Activated CD4-positive, alpha-beta T cell treated with anti-CD3 and anti-CD28 coated beads, Interleukin-2, amount 50 U/mL, for 16 hours (primary cell): ENCODE results near the gene PLCL1.
A peak's percentile ranks its signal among the peaks of the same experiment; 100 is the strongest.

Experiments
- DNase-seq: peaks from one replicate; pipeline ENCODE4 v3.0.0-alpha.2; 2020

Gene PLCL1

GRCh38 chr2:197890168-197890567, 85.8 kb downstream of the PLCL1 start:
- no peak for DNase-seq

GRCh38 chr2:197891897-197892442, 87.6 kb downstream of the PLCL1 start:
- DNase-seq = no peak

GRCh38 chr2:197893403-197894177, 89.2 kb downstream of the PLCL1 start:
- DNase-seq = no peak

GRCh38 chr2:197894751-197895274, 90.4 kb downstream of the PLCL1 start:
- DNase-seq = no peak

- DNase-seq = no peak
Measured at GRCh38 chr2:197897960-197898678, 93.7 kb downstream of the PLCL1 start.

DNA sequence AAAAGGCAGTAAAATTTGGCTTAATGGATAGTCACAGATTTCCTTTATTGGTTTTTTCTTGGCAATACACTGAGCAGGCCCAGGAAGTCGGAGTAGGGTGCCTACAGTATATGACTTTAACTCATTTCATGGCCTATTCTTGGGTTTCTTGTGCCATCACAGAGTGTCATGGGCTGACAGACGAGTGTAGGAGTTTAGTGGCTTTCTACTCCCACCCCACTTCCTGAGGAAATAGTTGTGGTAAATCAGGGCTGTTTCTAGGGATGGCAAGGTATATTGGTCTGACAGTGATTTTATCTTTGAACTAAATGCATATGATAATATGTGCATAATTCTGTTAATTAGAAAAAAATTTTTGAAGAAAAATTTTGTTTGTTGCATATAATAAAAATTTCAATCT, 100.1 kb downstream of the PLCL1 start:
- peak; percentile 43 for DNase-seq

DNA sequence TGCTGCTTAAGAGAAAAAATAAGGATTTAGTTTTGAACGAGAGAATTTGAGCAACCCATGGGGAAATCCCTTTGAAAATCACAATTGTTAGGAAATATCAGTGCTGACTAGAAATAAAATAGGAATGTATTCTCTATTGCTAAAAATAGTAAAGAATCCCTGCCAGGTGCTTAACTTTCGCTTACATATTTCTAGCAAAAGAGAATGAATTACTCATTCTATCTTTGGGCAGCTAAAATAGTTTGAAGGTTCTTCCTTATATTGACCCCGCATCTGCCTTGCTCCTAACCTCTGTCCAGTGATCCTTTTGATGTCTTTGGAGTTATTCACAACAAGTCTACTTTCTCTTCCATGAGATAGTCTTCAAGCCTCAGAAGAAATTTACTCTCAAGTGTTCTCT, 103.8 kb downstream of the PLCL1 start:
- no peak for DNase-seq

- DNase-seq = no peak
Measured at GRCh38 chr2:197908990-197909776, 104.8 kb downstream of the PLCL1 start.

- DNase-seq = no peak
Measured at GRCh38 chr2:197911667-197912066, 107.3 kb downstream of the PLCL1 start.

GRCh38 chr2:197913084-197913483, 108.7 kb downstream of the PLCL1 start:
- no peak for DNase-seq

DNA sequence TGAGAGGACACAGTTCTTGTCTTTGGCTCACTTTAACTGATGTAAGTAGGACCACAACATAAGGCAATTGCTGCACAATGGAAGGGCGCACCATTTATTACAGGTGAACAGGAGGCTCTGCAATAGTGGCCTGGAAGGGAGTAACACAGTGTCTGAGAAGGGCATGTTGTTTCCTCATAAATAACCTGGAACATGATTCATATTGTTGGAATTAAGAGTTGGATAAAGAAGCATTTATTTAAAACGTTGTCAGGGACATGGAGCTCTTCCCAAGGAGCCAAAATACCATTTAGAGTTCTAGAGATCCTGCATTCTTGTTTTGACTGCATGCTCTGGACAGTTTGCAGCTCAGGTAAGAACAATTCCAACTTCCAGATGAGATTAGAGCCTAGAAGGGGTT, 110.4 kb downstream of the PLCL1 start:
- no peak for DNase-seq

- no peak for DNase-seq
Measured at GRCh38 chr2:197915548-197916265, 111.3 kb downstream of the PLCL1 start.

DNA sequence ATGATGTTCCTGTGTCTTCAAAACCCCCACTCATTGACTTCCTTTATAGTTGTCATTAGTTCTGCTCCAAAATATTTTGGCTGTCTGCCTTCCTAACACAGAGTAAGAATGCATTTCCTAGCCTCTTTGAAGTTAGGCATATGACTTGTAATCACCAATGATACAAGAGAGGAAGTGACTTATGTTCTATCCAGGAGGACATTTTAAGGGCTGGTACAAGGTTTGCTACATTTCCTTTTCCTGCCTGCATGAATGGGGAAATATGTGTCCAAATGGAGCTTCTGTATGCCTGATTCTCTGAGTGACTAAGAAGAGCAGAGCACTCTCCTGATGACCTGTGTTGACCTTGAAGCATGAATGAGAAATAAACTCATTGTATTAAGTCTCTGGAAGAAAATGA, 115.1 kb downstream of the PLCL1 start:
- no peak for DNase-seq

DNA sequence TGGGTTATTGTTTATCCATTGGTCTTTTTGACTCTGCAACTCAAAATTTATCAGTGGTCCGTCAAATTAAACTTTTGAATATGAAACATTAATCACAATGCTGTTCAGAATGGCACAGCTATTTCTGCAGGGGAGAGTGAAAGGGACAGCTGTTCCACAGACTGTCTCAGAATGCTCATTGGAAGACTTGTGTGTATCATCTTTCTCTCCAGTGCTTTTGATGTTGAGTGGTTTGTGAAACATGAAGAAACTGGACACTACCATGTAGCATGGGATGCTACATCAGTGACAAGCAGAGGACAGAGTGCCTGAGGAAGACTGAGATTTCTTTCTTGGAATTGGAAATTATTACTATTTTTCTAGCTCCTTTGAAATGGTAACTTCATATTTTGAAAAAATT, 115.7 kb downstream of the PLCL1 start:
- DNase-seq = no peak

- no peak for DNase-seq
Measured at GRCh38 chr2:197920592-197921201, 116.3 kb downstream of the PLCL1 start.

DNA sequence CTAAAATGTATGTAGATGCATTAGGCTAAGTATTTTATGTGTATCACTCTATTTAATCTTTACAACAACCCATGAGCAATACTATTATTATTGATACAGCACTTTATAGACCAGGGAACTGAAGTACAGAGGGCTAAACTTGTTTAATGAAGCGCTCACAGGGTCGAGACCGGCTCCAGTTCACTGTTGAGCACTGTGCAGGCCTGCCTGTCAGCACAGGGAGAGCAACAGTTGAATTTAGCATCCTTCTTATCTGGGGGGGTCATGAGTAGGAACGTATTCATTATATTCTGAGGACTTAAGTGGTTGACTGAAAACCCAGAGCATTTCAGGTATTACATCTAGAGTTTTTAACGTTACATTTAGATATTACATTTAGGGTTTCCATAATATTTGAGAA, 120.1 kb downstream of the PLCL1 start:
- DNase-seq = no peak

GRCh38 chr2:197925204-197925603, 120.8 kb downstream of the PLCL1 start:
- no peak for DNase-seq

GRCh38 chr2:197925976-197926375, 121.6 kb downstream of the PLCL1 start:
- no peak for DNase-seq

GRCh38 chr2:197926673-197927072, 122.3 kb downstream of the PLCL1 start:
- DNase-seq = no peak

DNA sequence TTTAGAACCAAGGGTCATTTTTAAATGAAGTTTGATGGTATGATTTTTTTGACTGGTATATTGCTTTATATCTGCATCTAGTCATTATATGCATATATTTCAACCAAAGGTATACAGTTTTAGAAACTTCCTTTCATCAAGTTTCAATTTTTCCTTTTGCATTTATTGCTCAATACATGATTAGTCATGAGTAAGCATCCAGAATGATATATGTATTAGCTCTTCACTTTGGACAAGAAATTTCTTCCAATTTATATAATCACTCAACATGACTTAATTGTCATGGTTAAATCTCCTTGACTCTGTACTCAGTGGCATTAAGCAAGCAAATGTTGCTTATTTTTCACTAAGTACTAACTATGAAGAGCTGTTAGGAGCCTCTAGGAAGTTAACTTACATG, 123.6 kb downstream of the PLCL1 start:
- no peak for DNase-seq

GRCh38 chr2:197929008-197929885, 124.9 kb downstream of the PLCL1 start:
- DNase-seq = no peak
